Activated naive CD4-positive, alpha-beta T cell treated with anti-CD3 and anti-CD28 coated beads, Interleukin-2, amount 50 U/mL, for 72 hours (primary cell): ENCODE results near the gene AP1G1. TPM values are rescaled to one million over a fixed set of nuclear protein-coding genes. Genes with fewer than 3 reads are reported as not detected.
"Not testable (repeated sequence)": the region's sequence is repeated elsewhere in the genome, so short reads cannot be mapped to it uniquely, and the experiment has no call there.

ENCODE experiments used
- ATAC-seq, 2 donors: fragments of 150-1000 bp; cut with Tn5 transposase; 2 replicates each; pipeline ENCODE4 v1.10.0; 2021; ENCODE audit warnings: mild to moderate bottlenecking in 2 of 2, moderate library complexity in 2 of 2
- DNase-seq, 2 donors: peaks; one replicate each; pipeline ENCODE4 v3.0.0; 2021 to 2022; ENCODE audit warnings: low spot score in 2 of 2
- H3K27ac Mint-ChIP-seq, 2 donors: one replicate each; pipeline ENCODE4 v1.8.0; 2022; ENCODE audit warnings: mild to moderate bottlenecking in 2 of 2, mixed read lengths in 2 of 2
- H3K36me3 Mint-ChIP-seq, 2 donors: one replicate each; pipeline ENCODE4 v1.8.0; 2022; ENCODE audit warnings: mixed read lengths in 2 of 2
- H3K9me3 Mint-ChIP-seq, 2 donors: one replicate each; pipeline ENCODE4 v1.8.0; 2022; ENCODE audit warnings: mixed read lengths in 2 of 2
- total RNA-seq, 2 donors: library from RNA; stranded (reverse); gene quantifications; one replicate each; pipeline ENCODE4 v1.2.3, GENCODE V29; 2022

AP1G1 gene
- total RNA-seq, 2 donors from 2014 or later, result 73.1 to 79.0 TPM

- not testable (repeated sequence) for ATAC-seq, H3K9me3 Mint-ChIP-seq, DNase-seq, H3K27ac Mint-ChIP-seq, H3K36me3 Mint-ChIP-seq
Measured at GRCh38 chr16:71831698-71832097, 23.1 kb upstream of the AP1G1 start.

GRCh38 chr16:71830359-71830758 lies 21.7 kb upstream of the AP1G1 start:
- DNase-seq, result no peak
- H3K27ac Mint-ChIP-seq, result no peak overlapping the region
- H3K9me3 Mint-ChIP-seq, result peaks cover 0 to 8% of the 10 kb centered on the region in 2 donors
- peaks cover 0 to 7% of the 10 kb centered on the region in 2 donors for H3K36me3 Mint-ChIP-seq
- peak in 1 of 2 donors; percentile 34 for ATAC-seq

- ATAC-seq, result no peak
- H3K27ac Mint-ChIP-seq, result no peak overlapping the region
- DNase-seq, result no peak
- peaks cover 0 to 8% of the 10 kb centered on the region in 2 donors for H3K9me3 Mint-ChIP-seq
- peaks cover 0 to 7% of the 10 kb centered on the region in 2 donors for H3K36me3 Mint-ChIP-seq
Measured at GRCh38 chr16:71826533-71827017, 17.9 kb upstream of the AP1G1 start.

DNA sequence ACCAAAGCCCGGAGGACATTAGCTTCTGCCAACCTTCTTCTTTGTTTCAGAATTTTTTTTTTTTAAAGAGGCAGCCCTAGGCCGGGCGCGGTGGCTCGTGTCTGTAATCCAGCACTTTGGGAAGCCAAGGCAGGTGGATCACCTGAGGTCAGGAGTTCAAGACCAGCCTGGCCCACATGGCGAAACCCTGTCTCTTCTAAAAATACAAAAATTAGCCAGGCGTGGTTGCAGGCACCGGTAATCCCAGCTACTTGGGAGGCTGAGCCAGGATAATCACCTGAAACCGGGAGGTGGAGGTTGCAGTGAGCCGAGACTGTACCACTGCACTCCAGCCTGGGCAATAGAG lies 8.5 kb upstream of the AP1G1 start:
- ATAC-seq, result peak in 1 of 2 donors; percentile 10
- H3K36me3 Mint-ChIP-seq, DNase-seq, H3K9me3 Mint-ChIP-seq: not testable (repeated sequence)
- peak overlapping the region; percentile 85 to 94 for H3K27ac Mint-ChIP-seq

DNA sequence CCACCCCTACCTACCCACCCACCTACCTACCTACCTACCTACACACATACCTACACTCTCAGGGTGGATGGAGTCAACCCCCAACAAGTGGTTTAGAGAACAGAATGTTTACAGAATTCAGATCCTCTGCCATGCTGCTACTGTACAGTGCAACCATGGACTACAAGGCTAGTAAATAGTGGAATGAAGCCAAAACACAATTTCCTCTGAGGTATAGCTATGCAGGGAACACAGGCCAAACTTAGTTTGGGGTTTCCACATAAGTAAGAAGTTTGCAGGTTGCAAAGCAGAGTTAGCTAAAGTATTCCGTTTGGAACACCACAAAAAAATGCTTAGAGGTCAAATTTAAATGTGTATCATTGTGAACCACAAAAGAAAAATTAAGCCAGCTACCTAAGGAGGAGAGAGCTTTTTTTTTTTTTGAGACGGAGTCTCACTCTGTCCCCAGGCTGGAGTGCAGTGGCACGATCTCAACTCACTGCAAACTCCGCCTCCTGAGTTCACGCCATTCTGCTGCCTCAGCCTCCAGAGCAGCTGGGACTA lies 2.7 kb upstream of the AP1G1 start:
- H3K9me3 Mint-ChIP-seq, result no peaks in the 10 kb centered on the region
- H3K36me3 Mint-ChIP-seq, result peaks cover 11 to 14% of the 10 kb centered on the region in 2 donors
- peak overlapping the region in 1 of 2 donors; percentile 55 for H3K27ac Mint-ChIP-seq

DNA sequence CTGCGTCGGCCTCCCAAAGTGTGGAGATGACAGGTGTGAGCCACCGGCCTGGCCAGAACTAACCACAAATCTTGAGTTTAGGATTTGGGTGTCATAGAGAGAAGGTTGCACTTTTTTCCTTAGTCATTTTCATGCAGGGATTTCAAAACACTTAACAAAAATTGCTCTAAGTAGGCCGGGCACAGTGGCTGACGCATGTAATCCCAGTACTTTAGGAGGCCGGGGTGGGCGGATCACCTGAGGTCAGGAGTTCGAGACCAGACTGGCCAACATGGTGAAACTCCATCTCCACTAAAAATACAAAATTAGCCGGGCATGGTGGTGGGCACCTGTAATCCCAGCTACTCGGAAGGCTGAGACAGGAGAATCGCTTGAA lies 1.5 kb upstream of the AP1G1 start:
- not testable (repeated sequence) for ATAC-seq, H3K9me3 Mint-ChIP-seq, DNase-seq
- Mint-ChIP-seq H3K36me3 (peaks cover 11 to 14% of the 10 kb centered on the region in 2 donors), H3K27ac (peak overlapping the region; percentile 99 to 100)

More for the DNA sequence above, 2.7 kb upstream of the AP1G1 start:
- DNase-seq (no peak), ATAC-seq (no peak)

- peak overlapping the region; percentile 99 to 100 for H3K27ac Mint-ChIP-seq
- no peak for DNase-seq
- ATAC-seq, result peak; percentile 21 to 54
- peaks cover 11 to 14% of the 10 kb centered on the region in 2 donors for H3K36me3 Mint-ChIP-seq
- no peaks in the 10 kb centered on the region for H3K9me3 Mint-ChIP-seq
Measured at GRCh38 chr16:71807905-71808592, 585 bp downstream of the AP1G1 start.

DNA sequence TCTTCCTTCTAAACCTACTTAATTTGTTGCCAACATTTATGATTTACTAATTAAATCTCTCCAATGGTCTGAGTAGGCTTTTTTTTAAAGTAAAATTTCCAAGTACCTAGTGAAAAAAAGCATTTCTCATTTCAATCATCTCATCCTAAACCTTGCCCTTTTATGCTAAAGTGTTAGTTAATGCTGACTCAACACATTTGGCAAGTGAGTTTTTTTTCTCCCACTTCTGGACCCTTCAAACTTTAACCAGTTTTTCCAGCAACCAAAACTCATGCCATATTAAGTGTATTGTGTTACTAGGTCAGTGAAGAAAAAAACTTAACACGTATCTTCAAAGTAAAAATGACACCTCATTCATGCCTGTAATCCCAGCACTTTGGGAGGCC lies 5.3 kb downstream of the AP1G1 start:
- DNase-seq (no peak), ATAC-seq (no peak)
- Mint-ChIP-seq H3K36me3 (peaks cover 8 to 16% of the 10 kb centered on the region in 2 donors), H3K27ac (peak overlapping the region; percentile 62 to 68), H3K9me3 (no peaks in the 10 kb centered on the region)

DNA sequence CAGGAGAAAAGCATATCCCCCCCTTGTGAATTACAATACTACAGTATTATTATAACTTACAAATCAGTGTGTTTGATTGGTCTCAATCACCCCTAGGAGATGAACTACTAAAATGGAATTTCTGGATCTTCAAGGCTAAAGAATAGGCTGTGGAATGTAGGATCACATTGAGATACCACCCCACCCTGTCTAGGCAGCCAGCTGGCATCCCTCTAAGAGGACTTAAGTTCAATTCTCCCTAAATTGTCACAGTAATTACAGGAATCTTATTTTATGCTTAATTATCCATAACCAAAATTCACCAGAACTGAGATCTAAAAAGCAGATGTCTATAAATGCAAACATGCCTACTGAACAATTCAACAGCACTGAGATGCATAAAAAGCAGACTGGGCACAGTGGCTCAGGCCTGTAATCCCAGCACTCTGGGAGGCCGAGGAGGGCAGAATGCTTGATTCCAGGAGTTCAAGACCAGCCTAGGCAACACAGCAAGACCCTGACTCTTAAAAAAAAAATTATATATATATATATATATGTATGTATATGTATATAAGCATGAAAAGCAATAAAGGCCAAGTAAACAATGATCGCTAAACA lies 12.0 kb downstream of the AP1G1 start:
- Mint-ChIP-seq H3K9me3 (no peaks in the 10 kb centered on the region), H3K36me3 (peaks cover 0 to 24% of the 10 kb centered on the region in 2 donors), H3K27ac (no peak overlapping the region)
- no peak for ATAC-seq
- no peak for DNase-seq

GRCh38 chr16:71794943-71795342 lies 13.7 kb downstream of the AP1G1 start:
- DNase-seq (no peak), ATAC-seq (peak; percentile 29 to 51)
- H3K9me3 Mint-ChIP-seq, result no peaks in the 10 kb centered on the region
- no peak overlapping the region for H3K27ac Mint-ChIP-seq
- peaks cover 0 to 18% of the 10 kb centered on the region in 2 donors for H3K36me3 Mint-ChIP-seq

GRCh38 chr16:71794018-71794417 lies 14.6 kb downstream of the AP1G1 start:
- DNase-seq, result no peak
- peak; percentile 56 to 66 for ATAC-seq
- Mint-ChIP-seq H3K36me3 (peaks cover 0 to 18% of the 10 kb centered on the region in 2 donors), H3K9me3 (no peaks in the 10 kb centered on the region), H3K27ac (peak overlapping the region in 1 of 2 donors; percentile 55)

GRCh38 chr16:71792176-71792575 lies 16.5 kb downstream of the AP1G1 start:
- H3K9me3 Mint-ChIP-seq, result no peaks in the 10 kb centered on the region
- DNase-seq (no peak), ATAC-seq (no peak)
- peaks cover 0 to 27% of the 10 kb centered on the region in 2 donors for H3K36me3 Mint-ChIP-seq
- no peak overlapping the region for H3K27ac Mint-ChIP-seq

GRCh38 chr16:71790329-71790728 lies 18.3 kb downstream of the AP1G1 start:
- ATAC-seq, H3K9me3 Mint-ChIP-seq, DNase-seq: not testable (repeated sequence)
- Mint-ChIP-seq H3K27ac (peak overlapping the region in 1 of 2 donors; percentile 79), H3K36me3 (peaks cover 0 to 18% of the 10 kb centered on the region in 2 donors)

- Mint-ChIP-seq H3K9me3 (no peaks in the 10 kb centered on the region), H3K36me3 (peaks cover 0 to 18% of the 10 kb centered on the region in 2 donors), H3K27ac (no peak overlapping the region)
- no peak for ATAC-seq
- no peak for DNase-seq
Measured at GRCh38 chr16:71789136-71789535, 19.5 kb downstream of the AP1G1 start.

DNA sequence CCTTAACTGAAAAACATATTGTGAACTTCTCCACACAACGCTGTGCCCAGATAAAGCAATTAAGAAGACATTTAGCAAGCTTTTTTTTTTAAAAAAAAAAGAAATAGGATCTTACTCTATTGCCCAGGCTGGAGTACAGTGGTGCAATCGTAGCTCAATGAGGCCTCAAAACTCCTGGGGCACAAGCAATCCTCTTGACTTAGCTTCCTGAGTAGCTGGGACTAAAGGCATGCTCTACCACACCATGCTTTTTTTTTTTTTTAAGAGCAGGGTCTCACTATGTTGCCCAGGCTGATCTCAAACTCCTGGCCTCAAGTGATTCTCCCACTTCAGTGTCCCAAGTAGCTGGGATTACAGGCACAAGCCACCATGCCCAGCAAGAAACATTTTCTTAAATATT lies 20.1 kb downstream of the AP1G1 start:
- H3K27ac Mint-ChIP-seq, result no peak overlapping the region
- H3K36me3 Mint-ChIP-seq, result peaks cover 0 to 18% of the 10 kb centered on the region in 2 donors
- no peaks in the 10 kb centered on the region for H3K9me3 Mint-ChIP-seq
- DNase-seq (no peak), ATAC-seq (no peak)

DNA sequence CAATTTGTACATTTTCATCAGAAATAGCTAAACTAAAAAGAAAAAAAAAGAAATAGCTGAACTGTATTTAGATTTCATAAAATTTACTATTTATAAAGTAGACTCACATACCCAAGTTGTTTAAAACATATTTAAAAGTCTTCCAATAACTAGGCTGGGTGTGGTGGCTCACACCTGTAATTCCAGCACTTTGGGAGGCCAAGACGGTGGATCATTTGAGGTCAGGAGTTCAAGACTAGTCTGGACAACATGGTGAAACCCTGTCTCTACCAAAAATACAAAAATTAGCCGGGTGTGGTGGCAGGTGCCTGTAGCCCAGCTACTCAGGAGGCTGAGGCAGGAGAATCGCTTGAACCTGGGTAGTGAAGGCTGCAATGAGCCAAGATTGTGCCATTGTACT lies 23.5 kb downstream of the AP1G1 start:
- peaks cover 0 to 10% of the 10 kb centered on the region in 2 donors for H3K36me3 Mint-ChIP-seq
- H3K9me3 Mint-ChIP-seq, ATAC-seq, DNase-seq, H3K27ac Mint-ChIP-seq: not testable (repeated sequence)

DNA sequence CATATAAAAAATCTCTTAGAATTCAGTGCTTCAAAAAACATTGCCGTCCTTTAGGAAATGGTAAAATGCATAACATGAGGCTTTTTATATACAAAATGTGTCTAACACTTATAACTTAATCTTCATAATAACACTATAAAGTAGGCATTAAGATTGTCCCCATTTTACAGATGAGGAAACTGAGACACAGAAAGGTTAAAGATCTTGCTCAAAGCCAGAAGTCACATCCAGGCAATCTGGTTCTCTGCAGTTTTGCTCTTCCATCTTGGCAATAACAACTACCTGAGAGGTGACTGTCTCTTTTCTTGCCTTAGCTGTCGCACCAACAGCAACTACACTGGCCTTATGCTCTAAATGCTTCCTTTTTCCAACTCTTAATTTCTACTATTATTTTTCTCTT lies 24.5 kb downstream of the AP1G1 start:
- Mint-ChIP-seq H3K9me3 (no peaks in the 10 kb centered on the region), H3K36me3 (peaks cover 0 to 10% of the 10 kb centered on the region in 2 donors), H3K27ac (no peak overlapping the region)
- DNase-seq (no peak), ATAC-seq (no peak)
